IMR-90 (cell line): Measurements from ENCODE around the gene ITGA6. TPM values are rescaled to one million over a fixed set of nuclear protein-coding genes. Genes with fewer than 3 reads are reported as not detected.

Experiments used
- ATAC-seq: fragments of 200-7000 bp; cut with Tn5 transposase; 2 replicates; pipeline ENCODE4 v1.9.1; 2020; ENCODE audit warnings: low read depth, mild to moderate bottlenecking, moderate library complexity
- BruUV-seq: library from RNA; stranded (reverse); fragments of 400-500 nt; replicated peaks from 2 replicates; lab custom pipeline; 2021; lab: Mats Ljungman, UMichigan
- CTCF ChIA-PET: fragments of 300-600 bp; formaldehyde crosslinking; extraction: SDS; loops from one replicate; lab custom pipeline; 2021; ENCODE audit warnings: antibody characterized with exemption; lab: Yijun Ruan, JAX
- POLR2A ChIA-PET: fragments of 300-600 bp; sonication (Branson Sonifier 250); formaldehyde crosslinking; loops from one replicate; lab custom pipeline; 2022; ENCODE audit warnings: antibody characterized with exemption; ENCODE audit not compliant: unreplicated experiment; lab: Charles Lee
- DNase-seq: peaks from one replicate; pipeline ENCODE4 v3.0.0; 2013
- H2AFZ ChIP-seq: replicated peaks from 2 replicates; pipeline ENCODE3; 2013; ENCODE audit warnings: low read length, mild to moderate bottlenecking; ENCODE audit not compliant: poor library complexity
- H2AK5ac ChIP-seq: 2 replicates; pipeline ENCODE4 v1.6.1; 2013; ENCODE audit warnings: low read depth, low read length, inconsistent platforms
- H2AK9ac ChIP-seq: replicated peaks from 2 replicates; pipeline ENCODE3; 2013; ENCODE audit warnings: mild to moderate bottlenecking, low read depth, low read length, moderate library complexity; ENCODE audit not compliant: poor library complexity
- H2BK120ac ChIP-seq: 2 replicates; pipeline ENCODE4 v1.6.1; 2013; ENCODE audit warnings: low read depth, low read length, inconsistent platforms
- H2BK15ac ChIP-seq: 3 replicates; pipeline ENCODE4 v1.6.1; 2013; ENCODE audit warnings: low read depth, low read length, inconsistent platforms
- H2BK20ac ChIP-seq: 2 replicates; pipeline ENCODE4 v1.6.1; 2013; ENCODE audit warnings: low read depth, mild to moderate bottlenecking, inconsistent platforms, low read length, moderate library complexity
- H2BK5ac ChIP-seq: 2 replicates; pipeline ENCODE4 v1.6.1; 2013; ENCODE audit warnings: mild to moderate bottlenecking, low read depth, low read length, inconsistent platforms; ENCODE audit not compliant: poor library complexity, severe bottlenecking
- H3K14ac ChIP-seq: replicated peaks from 2 replicates; pipeline ENCODE4 v1.6.1; 2013; ENCODE audit warnings: low read depth, low read length, inconsistent platforms
- H3K18ac ChIP-seq: 2 replicates; pipeline ENCODE4 v1.6.1; 2013; ENCODE audit warnings: low read depth, low read length, control low read depth
- H3K23ac ChIP-seq: 2 replicates; pipeline ENCODE4 v1.6.1; 2013; ENCODE audit warnings: low read depth, low read length, inconsistent platforms
- H3K27ac ChIP-seq: 2 replicates; pipeline ENCODE4 v1.5.1; 2013; ENCODE audit warnings: mild to moderate bottlenecking, control low read depth, low read length; ENCODE audit not compliant: insufficient read depth
- H3K27me3 ChIP-seq: 2 replicates; pipeline ENCODE4 v1.6.1; 2013; ENCODE audit warnings: low read length; ENCODE audit not compliant: control insufficient read depth, insufficient read depth
- H3K36me3 ChIP-seq: 2 replicates; pipeline ENCODE4 v1.6.1; 2013; ENCODE audit warnings: low read length, mixed read lengths; ENCODE audit not compliant: control insufficient read depth, insufficient read depth
- H3K4ac ChIP-seq: 2 replicates; pipeline ENCODE4 v1.6.1; 2013; ENCODE audit warnings: low read depth, low read length, inconsistent platforms
- H3K4me1 ChIP-seq: 2 replicates; pipeline ENCODE4 v1.6.1; 2013; ENCODE audit warnings: low read length, mixed read lengths; ENCODE audit not compliant: control insufficient read depth, insufficient read depth
- H3K4me2 ChIP-seq: 2 replicates; pipeline ENCODE4 v1.6.1; 2013; ENCODE audit warnings: low read depth, mild to moderate bottlenecking, control low read depth, low read length, moderate library complexity
- H3K4me3 ChIP-seq: 2 replicates; pipeline ENCODE4 v1.5.1; 2013; ENCODE audit warnings: low read depth, mild to moderate bottlenecking, control low read depth, low read length, moderate library complexity; ENCODE audit not compliant: insufficient read depth
- H3K56ac ChIP-seq: 2 replicates; pipeline ENCODE4 v1.6.1; 2013; ENCODE audit warnings: low read length, inconsistent platforms; ENCODE audit not compliant: insufficient read depth; ENCODE audit errors: extremely low read depth
- H3K79me1 ChIP-seq, 2 experiments: 2 replicates each; pipeline ENCODE4 v1.6.1; 2013; ENCODE audit warnings: low read length in 2 of 2, inconsistent platforms in 1 of 2, low read depth in 1 of 2
- H3K9ac ChIP-seq: 2 replicates; pipeline ENCODE4 v1.6.1; 2013; ENCODE audit warnings: low read depth, low read length, control low read depth
- H3K9me1 ChIP-seq: 2 replicates; pipeline ENCODE4 v1.6.1; 2013; ENCODE audit warnings: low read length, inconsistent platforms; ENCODE audit not compliant: insufficient read depth
- H3K9me3 ChIP-seq: 2 replicates; pipeline ENCODE4 v1.6.1; 2013; ENCODE audit warnings: low read length; ENCODE audit not compliant: control insufficient read depth, insufficient read depth
- H4K20me1 ChIP-seq: 2 replicates; pipeline ENCODE4 v1.6.1; 2013; ENCODE audit warnings: low read length, inconsistent platforms; ENCODE audit not compliant: insufficient read depth
- H4K5ac ChIP-seq: 2 replicates; pipeline ENCODE4 v1.6.1; 2013; ENCODE audit warnings: mild to moderate bottlenecking, low read depth, low read length, control low read depth
- H4K8ac ChIP-seq, 2 experiments: 2 replicates each; pipeline ENCODE4 v1.6.1; 2013; ENCODE audit warnings: low read depth in 2 of 2, low read length in 2 of 2, control low read depth in 1 of 2, inconsistent platforms in 1 of 2
- H4K91ac ChIP-seq: 2 replicates; pipeline ENCODE4 v1.6.1; 2013; ENCODE audit warnings: low read depth, low read length, inconsistent platforms; ENCODE audit not compliant: insufficient read depth
- CEBPB ChIP-seq: IDR thresholded peaks from 2 replicates; pipeline ENCODE4 v1.6.1; 2012; ENCODE audit warnings: low read depth, low read length, improper control_type of control experiment
- MAFK ChIP-seq: IDR thresholded peaks from 2 replicates; pipeline ENCODE4 v1.6.1; 2012; ENCODE audit warnings: low read depth, low read length, improper control_type of control experiment
- MXI1 ChIP-seq: IDR thresholded peaks from 2 replicates; pipeline ENCODE4 v1.6.1; 2012; ENCODE audit warnings: low read depth, mild to moderate bottlenecking, low read length, moderate library complexity, borderline replicate concordance
- NFE2L2 ChIP-seq: fragments of 150-350 bp; IDR thresholded peaks from 2 replicates; pipeline ENCODE4 v1.6.1; 2016; ENCODE audit warnings: low read depth, mild to moderate bottlenecking, low read length
- RAD21 ChIP-seq: IDR thresholded peaks from 2 replicates; pipeline ENCODE4 v1.6.1; 2012; ENCODE audit warnings: low read length, improper control_type of control experiment
- RFX5 ChIP-seq: IDR thresholded peaks from 2 replicates; pipeline ENCODE4 v1.8.0; 2012; ENCODE audit warnings: low read depth, mild to moderate bottlenecking, low read length, moderate library complexity
- WGBS, 2 experiments: methylation state at CpG; one replicate each; pipeline versions ENCODE4 v1.1.5 to v1.1.7; 2013; ENCODE audit warnings: missing lambda C conversion rate in 2 of 2; ENCODE audit not compliant: insufficient read length in 1 of 2; ENCODE audit errors: extremely low coverage in 2 of 2; 5-methylcytosine and 5-hydroxymethylcytosine counted together
- dilution Hi-C: fragments of 300-500 bp; cut with HindIII; formaldehyde crosslinking; loops from one replicate; pipeline ENCODE4 v1.14.3; 2018; ENCODE audit warnings: low sequenced_read_pairs; ENCODE audit not compliant: unreplicated experiment
- in situ Hi-C: fragments of 300-500 bp; cut with MboI; formaldehyde crosslinking; loops from 3 replicates; pipeline ENCODE4 v1.14.3; 2019; ENCODE audit warnings: low sequenced_read_pairs, inconsistent platforms, mixed read lengths
- intact Hi-C: fragments of 100-400 bp; cut with micrococcal nuclease; formaldehyde crosslinking; loops from 2 replicates; pipeline ENCODE4 v1.10.0; 2022
- polyA plus RNA-seq, 3 experiments: library from polyadenylated mRNA; depleted of rRNA; stranded (reverse); fragments of >200 nt; gene quantifications; 2 replicates each; pipeline ENCODE4 v1.2.3, GENCODE V29; 2012; ENCODE audit warnings: low replicate concordance in 1 of 3
- total RNA-seq: library from RNA; depleted of rRNA; stranded (reverse); fragments of >200 nt; gene quantifications from 2 replicates; pipeline ENCODE4 v1.2.3, GENCODE V29; 2012
- TF ChIP-seq, protein P1 (sequence below): fragments of 150-350 bp; IDR thresholded peaks from 2 replicates; pipeline ENCODE4 v1.6.1; 2016; ENCODE audit warnings: low read depth, mild to moderate bottlenecking, low read length, moderate library complexity, borderline replicate concordance

The ITGA6 gene
- total and polyA plus RNA-seq, 2 of the 4 experiments (the other 2 are of a cell fraction), result 12.5 to 43.9 TPM

DNA sequence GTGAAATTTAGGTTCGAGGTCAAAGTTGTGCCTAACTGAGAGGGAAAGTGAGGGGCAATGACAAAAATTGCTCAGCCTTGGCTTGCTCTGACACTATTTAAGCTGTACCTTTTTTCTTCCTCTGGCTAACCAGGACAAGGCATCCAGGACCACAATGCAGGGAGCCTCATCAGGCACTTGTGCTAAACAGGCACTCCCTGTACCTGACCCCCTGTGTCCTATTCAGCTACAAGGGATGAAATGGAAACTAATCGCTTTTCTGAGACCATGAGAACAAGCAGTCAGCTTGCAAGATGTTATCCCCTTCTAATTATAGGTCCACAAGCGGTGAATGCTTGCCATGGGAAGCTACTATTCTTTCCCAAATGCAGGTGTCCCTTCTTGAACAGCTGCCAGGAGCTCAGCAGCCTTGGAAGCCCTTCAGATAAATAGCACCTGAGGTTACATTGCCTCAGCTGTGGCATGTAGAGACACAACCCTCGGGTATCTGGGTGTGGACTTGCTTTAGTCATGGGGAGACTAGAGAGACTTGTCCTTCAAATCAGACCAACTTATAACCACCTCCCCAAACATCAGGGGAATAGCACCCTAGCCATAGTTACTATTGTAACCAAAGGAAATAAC lies 19.1 kb upstream of the ITGA6 start:
- Histone ChIP-seq H2BK5ac (no peak overlapping the region), H3K4ac (no peak overlapping the region), H3K4me1 (no peaks in the 10 kb centered on the region), H3K9me3 (no peaks in the 10 kb centered on the region), H2AK9ac (no peak overlapping the region), H2BK120ac (no peak overlapping the region), H3K4me2 (no peak overlapping the region), H3K56ac (no peak overlapping the region), H3K9me1 (no peaks in the 10 kb centered on the region), H3K23ac (no peak overlapping the region), H4K5ac (no peak overlapping the region), H3K4me3 (no peak overlapping the region), H3K27ac (no peak overlapping the region), H2BK20ac (no peak overlapping the region), H3K27me3 (no peaks in the 10 kb centered on the region), H3K36me3 (no peaks in the 10 kb centered on the region), H3K9ac (no peak overlapping the region), H2AK5ac (no peak overlapping the region), H3K18ac (no peak overlapping the region), H4K20me1 (no peaks in the 10 kb centered on the region), H3K79me1 (no peaks in the 10 kb centered on the region), H3K14ac (no peak overlapping the region), H4K8ac (no peak overlapping the region), H2BK15ac (no peak overlapping the region), H2AFZ (no peak overlapping the region), H4K91ac (no peak overlapping the region)
- in situ Hi-C loops, result no loop called here
- ATAC-seq, result no peak
- CTCF ChIA-PET, result no interaction called here
- dilution Hi-C loops, result no loop called here
- DNase-seq, result no peak
- POLR2A ChIA-PET, result no interaction called here
- intact Hi-C loops, result no loop called here
- no TSS peak for BruUV-seq
- TF ChIP-seq, protein P1, sequence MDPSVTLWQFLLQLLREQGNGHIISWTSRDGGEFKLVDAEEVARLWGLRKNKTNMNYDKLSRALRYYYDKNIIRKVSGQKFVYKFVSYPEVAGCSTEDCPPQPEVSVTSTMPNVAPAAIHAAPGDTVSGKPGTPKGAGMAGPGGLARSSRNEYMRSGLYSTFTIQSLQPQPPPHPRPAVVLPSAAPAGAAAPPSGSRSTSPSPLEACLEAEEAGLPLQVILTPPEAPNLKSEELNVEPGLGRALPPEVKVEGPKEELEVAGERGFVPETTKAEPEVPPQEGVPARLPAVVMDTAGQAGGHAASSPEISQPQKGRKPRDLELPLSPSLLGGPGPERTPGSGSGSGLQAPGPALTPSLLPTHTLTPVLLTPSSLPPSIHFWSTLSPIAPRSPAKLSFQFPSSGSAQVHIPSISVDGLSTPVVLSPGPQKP, result no peak
- TF ChIP-seq CEBPB, result no peak
- no peak for TF ChIP-seq MAFK
- no peak for TF ChIP-seq RAD21
- no peak for TF ChIP-seq MXI1
- TF ChIP-seq NFE2L2, result no peak
- no peak for TF ChIP-seq RFX5
- WGBS, 2 experiments, result no CpG with 5 or more reads among the region's 4 CpGs
